Trophoblast cell (in vitro differentiated cells and primary cell): ENCODE results near the gene DERA. TPM values are rescaled to one million over a fixed set of nuclear protein-coding genes. Genes with fewer than 3 reads are reported as not detected.

Experiments
- DNase-seq, 2 donors: peaks; one replicate each; pipeline ENCODE4 v3.0.0-alpha.2; 2016
- H2AFZ ChIP-seq: 2 replicates; pipeline ENCODE4 v1.6.1; 2013; ENCODE audit warnings: low read length, moderate library complexity, mild to moderate bottlenecking; ENCODE audit not compliant: insufficient read depth, poor library complexity
- H2AK5ac ChIP-seq: 2 replicates; pipeline ENCODE4 v1.6.1; 2013; ENCODE audit warnings: mild to moderate bottlenecking, low read length
- H2BK120ac ChIP-seq: 2 replicates; pipeline ENCODE4 v1.6.1; 2013; ENCODE audit warnings: low read length, mild to moderate bottlenecking, moderate library complexity; ENCODE audit not compliant: insufficient read depth, poor library complexity
- H2BK12ac ChIP-seq: 2 replicates; pipeline ENCODE4 v1.6.1; 2013; ENCODE audit warnings: mild to moderate bottlenecking, low read length, moderate library complexity
- H2BK5ac ChIP-seq: 2 replicates; pipeline ENCODE4 v1.6.1; 2013; ENCODE audit warnings: low read length, low read depth, moderate library complexity, mild to moderate bottlenecking; ENCODE audit not compliant: poor library complexity
- H3K14ac ChIP-seq: 2 replicates; pipeline ENCODE4 v1.6.1; 2013; ENCODE audit warnings: mild to moderate bottlenecking, low read length
- H3K18ac ChIP-seq: 2 replicates; pipeline ENCODE4 v1.6.1; 2013; ENCODE audit warnings: mild to moderate bottlenecking, low read length
- H3K23ac ChIP-seq: 2 replicates; pipeline ENCODE4 v1.6.1; 2013; ENCODE audit warnings: low read length
- H3K27ac ChIP-seq: 2 replicates; pipeline ENCODE4 v1.5.1; 2013; ENCODE audit warnings: low read depth, mild to moderate bottlenecking, inconsistent platforms, low read length, moderate library complexity
- H3K27me3 ChIP-seq: 2 replicates; pipeline ENCODE4 v1.6.1; 2013; ENCODE audit warnings: inconsistent platforms, mild to moderate bottlenecking, low read length, moderate library complexity; ENCODE audit not compliant: insufficient read depth
- H3K36me3 ChIP-seq, 2 experiments: 1 replicate in 1 of 2; 2 replicates in 1 of 2; pipeline ENCODE4 v1.6.1; 2013; ENCODE audit warnings: low read length in 2 of 2, mild to moderate bottlenecking in 2 of 2, moderate library complexity in 1 of 2; ENCODE audit not compliant: insufficient read depth in 2 of 2, control insufficient read depth in 1 of 2
- H3K4ac ChIP-seq: 2 replicates; pipeline ENCODE4 v1.6.1; 2013; ENCODE audit warnings: low read depth, mild to moderate bottlenecking, low read length, moderate library complexity
- H3K4me1 ChIP-seq, 2 experiments: 1 replicate in 1 of 2; 2 replicates in 1 of 2; pipeline ENCODE4 v1.6.1; 2013; ENCODE audit warnings: low read length in 2 of 2, mild to moderate bottlenecking in 2 of 2, moderate library complexity in 1 of 2; ENCODE audit not compliant: insufficient read depth in 2 of 2, control insufficient read depth in 1 of 2
- H3K4me2 ChIP-seq: 2 replicates; pipeline ENCODE4 v1.6.1; 2013; ENCODE audit warnings: inconsistent platforms, mild to moderate bottlenecking, low read length, moderate library complexity
- H3K4me3 ChIP-seq: 2 replicates; pipeline ENCODE4 v1.5.1; 2013; ENCODE audit warnings: mild to moderate bottlenecking, low read depth, low read length, inconsistent platforms
- H3K79me1 ChIP-seq: one replicate; pipeline ENCODE4 v1.6.1; 2013; ENCODE audit warnings: low read length
- H3K79me2 ChIP-seq: 2 replicates; pipeline ENCODE4 v1.6.1; 2013; ENCODE audit warnings: low read length, mild to moderate bottlenecking; ENCODE audit not compliant: control insufficient read depth, insufficient read depth, poor library complexity
- H3K9ac ChIP-seq: 2 replicates; pipeline ENCODE4 v1.6.1; 2013; ENCODE audit warnings: mild to moderate bottlenecking, low read length
- H3K9me3 ChIP-seq: 2 replicates; pipeline ENCODE4 v1.6.1; 2013; ENCODE audit warnings: low read depth, mild to moderate bottlenecking, control low read depth, inconsistent platforms, low read length; ENCODE audit not compliant: insufficient read depth
- H4K12ac ChIP-seq: 2 replicates; pipeline ENCODE4 v1.6.1; 2013; ENCODE audit warnings: low read depth, mild to moderate bottlenecking, low read length, moderate library complexity
- H4K8ac ChIP-seq: 2 replicates; pipeline ENCODE4 v1.6.1; 2013; ENCODE audit warnings: low read depth, mild to moderate bottlenecking, low read length, moderate library complexity
- H4K91ac ChIP-seq: one replicate; pipeline ENCODE4 v1.6.1; 2013; ENCODE audit warnings: low read depth, mild to moderate bottlenecking, low read length, moderate library complexity
- WGBS: extraction: QIAGEN DNeasy Blood & Tissue Kit; methylation state at CpG from one replicate; pipeline ENCODE4 v1.1.7; 2013; ENCODE audit warnings: missing lambda C conversion rate; ENCODE audit not compliant: insufficient read length, insufficient coverage; ENCODE audit errors: extremely low coverage; 5-methylcytosine and 5-hydroxymethylcytosine counted together
- polyA plus RNA-seq: library from polyadenylated mRNA; stranded (reverse); fragments of 200-250 nt; gene quantifications from 2 replicates; pipeline ENCODE4 v1.2.3, GENCODE V29; 2013

The DERA gene
- 31.0 and 32.1 TPM in 2 replicates for polyA plus RNA-seq

DNA sequence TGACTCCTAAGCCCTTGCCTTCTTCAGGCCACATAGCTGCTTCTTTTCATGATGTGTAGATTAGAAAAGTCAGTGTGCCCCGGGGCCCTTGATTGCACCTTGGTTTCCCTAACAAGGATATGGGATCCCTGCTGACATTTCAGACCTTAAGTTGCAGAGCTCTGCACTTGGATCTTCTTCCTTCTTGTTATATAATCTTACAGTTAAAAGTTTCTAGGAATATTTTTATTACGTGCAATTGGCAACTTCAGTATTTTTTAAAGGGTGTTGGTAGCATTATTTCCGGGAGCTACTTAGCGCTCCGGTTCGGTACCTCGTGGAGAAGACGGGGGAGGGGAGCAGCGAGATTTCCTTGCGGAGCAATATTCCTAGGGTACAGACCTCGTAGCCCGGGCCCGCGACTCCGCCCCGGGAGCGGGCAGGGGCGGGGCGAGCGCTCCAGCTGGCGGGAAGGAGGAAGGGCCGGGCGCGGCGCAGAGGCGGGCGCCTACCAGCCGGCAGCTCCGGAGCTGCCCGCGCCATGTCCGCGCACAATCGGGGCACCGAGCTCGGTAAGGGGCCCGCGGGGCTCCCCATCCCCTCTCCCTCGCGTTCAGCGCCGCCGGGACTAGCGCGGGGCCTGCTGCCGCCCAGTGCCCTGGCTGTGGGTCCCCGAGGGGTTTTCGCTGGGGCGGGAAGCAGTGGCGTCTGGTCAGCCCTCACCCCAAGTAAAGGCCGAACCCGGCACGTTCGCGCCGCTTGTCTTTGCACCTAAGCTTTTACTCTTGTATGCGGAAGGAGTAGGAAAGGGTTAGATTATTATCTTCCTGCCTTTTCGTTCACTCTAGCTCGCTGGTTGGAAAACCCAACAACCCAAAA is at the start of gene DERA:
Gene DERA (plus strand): TSS at position 469 of the 858 bp plus-strand sequence. CDS start 52 bp downstream, at position 521.
- Histone ChIP-seq H4K91ac (peak within 1 kb of the TSS; percentile 95), H2AK5ac (peak within 1 kb of the TSS; percentile 76), H3K4me1 (peaks cover 0 to 2% of the 10 kb centered on the region in 2 experiments), H3K18ac (peak within 1 kb of the TSS; percentile 92), H3K14ac (peak within 1 kb of the TSS; percentile 97), H3K27ac (peak within 1 kb of the TSS; percentile 96), H3K4me3 (peak within 1 kb of the TSS; percentile 97), H3K27me3 (no peaks in the 10 kb centered on the region), H2BK12ac (peak within 1 kb of the TSS; percentile 80), H2BK120ac (peak within 1 kb of the TSS; percentile 97), H2BK5ac (peak within 1 kb of the TSS; percentile 96), H3K4ac (peak within 1 kb of the TSS; percentile 68), H4K12ac (peak within 1 kb of the TSS; percentile 76), H3K36me3 (peaks cover 4 to 5% of the 10 kb centered on the region in 2 experiments), H3K79me2 (peaks cover 3% of the 10 kb centered on the region), H3K9ac (peak within 1 kb of the TSS; percentile 99), H3K23ac (no peak within 1 kb of the TSS), H3K4me2 (peak within 1 kb of the TSS; percentile 87), H3K79me1 (peaks cover 3% of the 10 kb centered on the region), H3K9me3 (no peaks in the 10 kb centered on the region), H2AFZ (peak within 1 kb of the TSS; percentile 73), H4K8ac (peak within 1 kb of the TSS; percentile 96)
- peak; percentile 74 to 82 for DNase-seq
- no CpG with 5 or more reads among the region's 59 CpGs for WGBS

GRCh38 chr12:15861404-15861803 is 49.7 kb upstream of the DERA start:
- no peak overlapping the region for H2BK12ac ChIP-seq
- H3K36me3 ChIP-seq, result no peaks in the 10 kb centered on the region
- no peak overlapping the region for H4K91ac ChIP-seq
- no peaks in the 10 kb centered on the region for H3K9me3 ChIP-seq
- no peak overlapping the region for H2BK120ac ChIP-seq
- no peak overlapping the region for H4K8ac ChIP-seq
- H3K9ac ChIP-seq, result no peak overlapping the region
- H3K79me1 ChIP-seq, result no peaks in the 10 kb centered on the region
- H4K12ac ChIP-seq, result no peak overlapping the region
- no peak overlapping the region for H3K4ac ChIP-seq
- no CpG with 5 or more reads among the region's 1 CpG for WGBS
- H3K23ac ChIP-seq, result no peak overlapping the region
- no peaks in the 10 kb centered on the region for H3K27me3 ChIP-seq
- H3K14ac ChIP-seq, result no peak overlapping the region
- H2AFZ ChIP-seq, result no peak overlapping the region
- no peaks in the 10 kb centered on the region for H3K79me2 ChIP-seq
- no peak for DNase-seq
- H3K18ac ChIP-seq, result no peak overlapping the region
- no peak overlapping the region for H3K27ac ChIP-seq
- no peak overlapping the region for H2AK5ac ChIP-seq
- H3K4me2 ChIP-seq, result no peak overlapping the region
- no peak overlapping the region for H2BK5ac ChIP-seq
- no peak overlapping the region for H3K4me3 ChIP-seq
- H3K4me1 ChIP-seq, result peaks cover 0 to 3% of the 10 kb centered on the region in 2 experiments

GRCh38 chr12:15862840-15863239 is 48.3 kb upstream of the DERA start:
- no peak for DNase-seq
- H2BK5ac ChIP-seq, result no peak overlapping the region
- no peak overlapping the region for H3K4me3 ChIP-seq
- no peak overlapping the region for H3K4me2 ChIP-seq
- no peak overlapping the region for H2BK120ac ChIP-seq
- H4K91ac ChIP-seq, result no peak overlapping the region
- no peaks in the 10 kb centered on the region for H3K27me3 ChIP-seq
- H3K79me1 ChIP-seq, result no peaks in the 10 kb centered on the region
- H2BK12ac ChIP-seq, result no peak overlapping the region
- no peak overlapping the region for H3K9ac ChIP-seq
- H3K18ac ChIP-seq, result no peak overlapping the region
- H2AFZ ChIP-seq, result no peak overlapping the region
- H4K12ac ChIP-seq, result no peak overlapping the region
- no CpG with 5 or more reads among the region's 1 CpG for WGBS
- H3K23ac ChIP-seq, result no peak overlapping the region
- peaks cover 0 to 3% of the 10 kb centered on the region in 2 experiments for H3K4me1 ChIP-seq
- H4K8ac ChIP-seq, result no peak overlapping the region
- H3K9me3 ChIP-seq, result no peaks in the 10 kb centered on the region
- H3K36me3 ChIP-seq, result no peaks in the 10 kb centered on the region
- no peak overlapping the region for H3K27ac ChIP-seq
- H3K14ac ChIP-seq, result no peak overlapping the region
- no peaks in the 10 kb centered on the region for H3K79me2 ChIP-seq
- no peak overlapping the region for H2AK5ac ChIP-seq
- no peak overlapping the region for H3K4ac ChIP-seq

GRCh38 chr12:15863372-15863771 is 47.8 kb upstream of the DERA start:
- H2BK120ac ChIP-seq, result no peak overlapping the region
- H2BK5ac ChIP-seq, result no peak overlapping the region
- H4K12ac ChIP-seq, result no peak overlapping the region
- no peak overlapping the region for H3K4me3 ChIP-seq
- H3K4me1 ChIP-seq, result peaks cover 0 to 3% of the 10 kb centered on the region in 2 experiments
- H3K9me3 ChIP-seq, result no peaks in the 10 kb centered on the region
- H3K27ac ChIP-seq, result no peak overlapping the region
- no peak overlapping the region for H2BK12ac ChIP-seq
- H2AK5ac ChIP-seq, result no peak overlapping the region
- no peak overlapping the region for H3K4ac ChIP-seq
- H4K91ac ChIP-seq, result no peak overlapping the region
- no peak overlapping the region for H3K18ac ChIP-seq
- no peak overlapping the region for H4K8ac ChIP-seq
- H3K9ac ChIP-seq, result no peak overlapping the region
- no peaks in the 10 kb centered on the region for H3K79me1 ChIP-seq
- DNase-seq, result peak in 1 of 2 donors; percentile 33
- no peak overlapping the region for H2AFZ ChIP-seq
- H3K4me2 ChIP-seq, result no peak overlapping the region
- no peaks in the 10 kb centered on the region for H3K36me3 ChIP-seq
- no peak overlapping the region for H3K23ac ChIP-seq
- no peaks in the 10 kb centered on the region for H3K79me2 ChIP-seq
- no peaks in the 10 kb centered on the region for H3K27me3 ChIP-seq
- H3K14ac ChIP-seq, result no peak overlapping the region
- WGBS, result no CpG with 5 or more reads among the region's 9 CpGs
